ENCODE results near the gene SRPK3. TPM values are rescaled to one million over a fixed set of nuclear protein-coding genes. Genes with fewer than 3 reads are reported as not detected.
"Not testable (repeated sequence)": the region's sequence is repeated elsewhere in the genome, so short reads cannot be mapped to it uniquely, and the experiment has no call there.

Gene SRPK3
- total RNA-seq, 1 experiment from 2014 or later, result 0.05 TPM

DNA sequence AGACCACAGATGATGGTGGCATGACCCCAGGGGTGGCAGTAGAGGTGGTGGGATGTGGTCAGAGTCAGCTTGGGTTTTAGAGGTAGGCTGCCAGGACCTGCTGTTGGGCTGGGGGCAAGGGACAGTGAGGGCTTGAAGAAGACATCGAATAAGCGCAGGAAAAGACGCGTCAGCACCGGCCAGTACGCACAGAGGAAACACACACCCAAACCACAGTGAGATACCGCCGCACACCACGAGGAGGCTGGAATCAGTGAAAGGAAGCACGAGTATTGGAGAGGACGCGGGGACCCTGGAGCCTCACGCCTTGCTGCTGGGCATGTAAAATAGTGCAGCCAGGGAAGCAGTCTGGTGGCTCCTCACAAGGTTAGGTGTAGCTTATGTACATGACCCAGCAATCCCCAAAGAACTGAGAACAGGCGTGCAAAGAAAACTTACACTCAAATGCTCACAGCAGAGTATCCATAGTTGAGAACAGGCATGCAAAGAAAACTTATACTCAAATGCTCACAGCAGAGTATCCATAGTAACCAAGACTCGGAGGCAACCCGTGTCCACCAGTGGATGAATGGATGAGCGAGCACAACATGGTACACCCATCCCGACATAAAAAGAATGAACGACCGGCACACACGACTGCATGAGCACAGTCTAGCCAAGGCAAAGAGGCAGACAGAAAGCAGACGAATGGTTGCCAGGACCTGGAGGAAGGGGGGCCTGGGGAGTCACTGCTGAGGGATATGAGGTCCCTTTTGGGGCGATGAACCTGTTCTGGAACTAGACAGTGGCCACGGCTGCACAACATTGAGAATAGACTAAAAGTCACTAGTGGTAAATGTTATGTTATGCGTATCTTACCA is 36.2 kb downstream of the SRPK3 start:
- in situ Hi-C loops (cut with HindIII; ENCODE audit: low pct_unique_long_range_greater_than_20kb, low sequenced_read_pairs), result no loop called here

GRCh38 chrX:153818064-153818463 is 37.2 kb downstream of the SRPK3 start:
- DNase-seq (ENCODE audit: low read depth, low spot score); in situ Hi-C loops (cut with HindIII; ENCODE audit: low pct_unique_long_range_greater_than_20kb, low sequenced_read_pairs): not testable (repeated sequence)

More for the DNA sequence above, 36.2 kb downstream of the SRPK3 start:
- DNase-seq (ENCODE audit: low read depth, low spot score), result no peak

GRCh38 chrX:153818571-153819383 is 37.9 kb downstream of the SRPK3 start:
- no peak for DNase-seq (ENCODE audit: low read depth, low spot score)
- in situ Hi-C loops (cut with HindIII; ENCODE audit: low pct_unique_long_range_greater_than_20kb, low sequenced_read_pairs), result no loop called here

GRCh38 chrX:153819384-153820040 is 38.7 kb downstream of the SRPK3 start:
- in situ Hi-C loops (cut with HindIII; ENCODE audit: low pct_unique_long_range_greater_than_20kb, low sequenced_read_pairs), result no loop called here
- no peak for DNase-seq (ENCODE audit: low read depth, low spot score)

- no peak for DNase-seq (ENCODE audit: low read depth, low spot score)
Observed at GRCh38 chrX:153820601-153821000, 39.8 kb downstream of the SRPK3 start.

GRCh38 chrX:153821066-153821465 is 40.2 kb downstream of the SRPK3 start:
- no peak for DNase-seq (ENCODE audit: low read depth, low spot score)
- in situ Hi-C loops (cut with HindIII; ENCODE audit: low pct_unique_long_range_greater_than_20kb, low sequenced_read_pairs), result no loop called here

More at GRCh38 chrX:153820601-153821000, 39.8 kb downstream of the SRPK3 start:
- in situ Hi-C loops (cut with HindIII; ENCODE audit: low pct_unique_long_range_greater_than_20kb, low sequenced_read_pairs), result no loop called here

DNA sequence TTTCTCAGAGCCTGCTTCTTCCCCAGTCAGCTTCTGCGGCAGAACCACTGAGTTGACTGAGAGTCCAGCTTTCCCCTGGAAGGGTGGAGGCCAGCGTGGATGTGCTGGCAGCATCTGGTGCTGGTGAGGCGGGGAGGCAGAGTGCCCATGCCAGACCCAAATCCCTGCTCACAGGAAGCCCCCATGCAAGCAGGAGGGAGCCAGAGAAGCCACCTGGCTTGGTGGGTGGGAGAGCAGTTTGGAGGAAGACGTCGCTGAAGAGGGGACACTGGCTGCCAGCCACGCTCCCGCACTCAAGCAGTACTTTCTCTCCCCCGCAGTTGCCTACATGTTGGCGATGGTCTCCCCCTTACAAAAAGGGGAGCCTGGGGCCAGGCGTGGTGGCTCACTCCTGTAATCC is 43.5 kb downstream of the SRPK3 start:
- in situ Hi-C loops (cut with HindIII; ENCODE audit: low pct_unique_long_range_greater_than_20kb, low sequenced_read_pairs), result no loop called here
- no peak for DNase-seq (ENCODE audit: low read depth, low spot score)

GRCh38 chrX:153825042-153825441 is 44.2 kb downstream of the SRPK3 start:
- DNase-seq (ENCODE audit: low read depth, low spot score), result no peak
- in situ Hi-C loops (cut with HindIII; ENCODE audit: low pct_unique_long_range_greater_than_20kb, low sequenced_read_pairs), result no loop called here

DNA sequence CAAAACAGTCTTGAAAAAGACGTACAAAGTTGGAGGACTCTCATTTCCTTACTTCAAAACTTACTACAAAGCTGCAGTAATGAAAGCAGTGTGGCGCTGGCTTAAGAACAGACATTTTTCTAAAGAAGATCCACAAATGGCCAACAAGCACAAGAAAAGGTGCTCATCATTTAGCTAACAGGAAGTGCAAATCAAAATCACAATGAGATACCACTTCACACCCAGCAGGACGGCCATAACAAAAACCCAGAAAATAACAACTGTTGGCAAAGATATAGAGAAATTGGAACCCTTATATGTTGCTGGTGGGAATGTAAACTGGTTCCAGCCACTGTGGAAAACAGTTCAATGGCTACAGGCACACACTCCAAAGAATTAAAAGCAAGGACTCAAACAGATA is 46.2 kb downstream of the SRPK3 start:
- in situ Hi-C loops (cut with HindIII; ENCODE audit: low pct_unique_long_range_greater_than_20kb, low sequenced_read_pairs), result no loop called here

DNA sequence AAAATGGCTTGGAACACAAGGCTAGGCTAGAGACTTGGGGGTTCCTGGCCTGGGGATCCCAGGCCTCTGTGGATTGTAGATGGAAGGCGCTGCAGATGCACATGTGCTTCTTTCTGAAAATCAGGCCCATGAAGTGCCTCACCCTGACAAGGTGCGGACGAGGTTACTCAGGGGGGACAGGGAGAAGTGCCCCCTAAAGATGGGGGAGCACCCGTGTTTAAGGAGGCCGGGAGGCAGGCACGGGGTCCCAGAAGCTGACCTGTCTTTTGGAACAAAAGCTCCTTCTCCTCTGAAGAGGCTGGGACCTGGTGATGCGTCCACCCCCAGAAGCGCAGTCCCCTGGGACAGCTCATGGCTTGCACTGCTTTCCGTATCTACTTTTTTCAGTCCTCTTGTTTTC is 47.1 kb downstream of the SRPK3 start:
- in situ Hi-C loops (cut with HindIII; ENCODE audit: low pct_unique_long_range_greater_than_20kb, low sequenced_read_pairs), result no loop called here
- no peak for DNase-seq (ENCODE audit: low read depth, low spot score)

More for the DNA sequence above, 46.2 kb downstream of the SRPK3 start:
- DNase-seq (ENCODE audit: low read depth, low spot score), result no peak

DNA sequence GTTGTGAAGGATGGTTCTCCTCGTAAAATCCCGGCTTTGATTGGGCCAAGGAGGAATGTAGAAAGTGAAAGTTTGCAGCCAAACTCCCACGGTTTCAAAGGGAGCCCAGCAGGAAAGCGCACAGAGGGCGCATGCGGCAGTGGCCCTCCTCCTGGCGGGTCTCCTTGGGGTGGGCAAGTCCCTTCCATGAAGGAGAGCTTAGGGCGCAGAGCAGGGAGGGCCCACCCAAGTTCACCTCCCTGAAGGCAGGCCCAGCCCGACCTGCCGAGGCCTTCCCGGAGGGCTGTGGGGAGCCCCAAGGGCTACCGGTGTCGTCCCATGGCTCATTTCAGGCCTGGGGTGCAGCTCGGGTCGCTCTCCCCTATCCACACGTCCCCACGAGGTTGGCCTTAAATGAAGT is 47.5 kb downstream of the SRPK3 start:
- no peak for DNase-seq (ENCODE audit: low read depth, low spot score)
- in situ Hi-C loops (cut with HindIII; ENCODE audit: low pct_unique_long_range_greater_than_20kb, low sequenced_read_pairs), result no loop called here

DNA sequence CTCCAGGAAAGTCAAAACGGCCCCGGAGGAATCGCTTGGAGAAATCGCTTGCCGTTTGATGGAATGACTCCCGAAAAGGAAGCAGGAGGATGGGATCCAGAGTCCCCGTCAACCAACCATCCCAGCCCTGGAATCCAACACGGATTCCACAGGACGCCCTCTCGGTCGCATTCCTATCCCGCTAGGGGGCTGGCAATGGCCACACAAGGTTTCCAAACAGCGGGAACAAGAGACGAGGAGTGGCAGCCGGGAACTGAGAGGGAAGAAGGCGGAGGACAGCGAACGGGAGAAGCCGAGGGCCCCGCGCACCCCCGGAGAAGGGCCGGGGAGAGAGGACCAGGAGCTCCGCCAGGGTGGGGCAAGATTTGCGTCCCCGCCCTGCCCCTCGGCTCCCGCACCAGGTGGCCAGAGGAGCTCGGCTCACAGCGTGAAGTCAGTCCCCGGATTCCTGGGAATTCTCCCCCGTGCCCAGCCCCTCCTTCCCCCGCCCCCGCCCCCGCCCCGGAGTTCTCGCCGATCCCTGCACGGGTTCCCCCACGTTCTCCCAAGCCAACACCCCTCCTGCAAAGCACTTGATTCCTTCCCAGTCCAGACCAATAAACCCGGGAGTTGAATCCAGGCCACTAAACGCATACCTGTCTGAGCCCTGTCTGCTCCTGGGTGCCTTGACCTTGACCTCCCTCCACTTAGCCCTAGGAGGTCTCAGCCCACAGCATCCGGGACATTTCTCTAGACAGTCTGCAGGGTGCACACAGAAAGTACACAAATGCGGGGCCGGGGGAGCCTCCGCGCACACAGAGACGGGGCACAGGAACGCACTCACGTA is 48.1 kb downstream of the SRPK3 start:
- no peak for DNase-seq (ENCODE audit: low read depth, low spot score)
- in situ Hi-C loops (cut with HindIII; ENCODE audit: low pct_unique_long_range_greater_than_20kb, low sequenced_read_pairs), result no loop called here

DNA sequence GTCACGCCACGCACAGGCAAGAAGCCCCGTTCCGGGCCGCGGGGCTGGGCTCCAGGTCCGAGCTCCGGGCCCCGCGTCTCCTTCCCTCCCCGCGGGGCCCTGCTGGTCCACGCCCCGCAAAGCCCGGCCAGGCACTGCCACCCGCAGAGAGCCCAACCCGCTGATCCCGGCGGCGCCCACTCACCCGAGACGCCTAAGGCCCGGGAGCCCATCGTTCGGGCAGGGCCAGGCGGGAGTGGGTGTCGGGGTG is 48.6 kb downstream of the SRPK3 start:
- no peak for DNase-seq (ENCODE audit: low read depth, low spot score)
- in situ Hi-C loops (cut with HindIII; ENCODE audit: low pct_unique_long_range_greater_than_20kb, low sequenced_read_pairs), result no loop called here

DNA sequence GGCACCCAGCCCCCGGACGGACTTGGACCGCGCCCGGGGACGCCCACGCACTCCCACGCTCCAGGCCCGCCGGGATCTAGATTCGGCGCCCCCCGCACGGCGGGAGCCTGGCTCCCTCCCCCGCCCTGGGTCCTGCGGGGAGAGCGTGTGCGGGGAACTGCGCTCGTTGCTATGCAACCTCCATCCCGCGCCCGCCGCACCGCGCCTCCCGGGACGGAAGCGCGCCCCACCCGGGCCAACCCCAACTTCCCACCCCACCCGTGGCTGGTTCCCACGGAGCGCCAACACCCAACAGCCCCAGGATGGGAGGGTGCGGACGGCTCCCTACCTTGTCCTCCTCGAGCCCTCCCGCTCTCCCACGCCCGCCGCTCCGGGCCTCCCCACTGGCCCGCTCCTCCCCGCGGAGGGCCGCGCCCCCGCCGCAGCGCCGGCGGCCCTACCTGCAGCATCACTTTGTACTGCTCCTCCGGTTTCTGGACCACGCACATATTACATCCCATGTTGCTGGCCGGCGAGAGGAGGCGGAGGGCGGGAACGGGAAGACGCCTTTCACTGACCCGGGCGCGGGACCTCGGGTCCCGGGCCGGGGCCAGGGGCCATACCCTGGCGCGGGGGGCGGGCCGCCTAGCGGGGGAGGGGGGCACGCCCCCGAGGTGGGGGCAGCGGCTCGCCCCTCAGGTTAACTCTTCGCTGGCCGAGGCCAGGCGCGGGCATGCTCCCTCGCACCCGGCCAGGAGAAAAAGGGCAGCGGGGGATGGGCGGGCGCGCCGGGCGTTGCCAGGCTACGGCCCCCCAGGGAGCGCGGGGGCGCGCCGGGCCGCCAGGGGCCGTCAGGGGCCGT is 49.2 kb downstream of the SRPK3 start, which contains the start of gene PDZD4:
Gene PDZD4 (minus strand): TSS at position 746 of the 841 bp plus-strand sequence. CDS start 246 bp downstream, at position 500.
- in situ Hi-C loops (cut with HindIII; ENCODE audit: low pct_unique_long_range_greater_than_20kb, low sequenced_read_pairs), result no loop called here
- DNase-seq (ENCODE audit: low read depth, low spot score), result no peak

DNA sequence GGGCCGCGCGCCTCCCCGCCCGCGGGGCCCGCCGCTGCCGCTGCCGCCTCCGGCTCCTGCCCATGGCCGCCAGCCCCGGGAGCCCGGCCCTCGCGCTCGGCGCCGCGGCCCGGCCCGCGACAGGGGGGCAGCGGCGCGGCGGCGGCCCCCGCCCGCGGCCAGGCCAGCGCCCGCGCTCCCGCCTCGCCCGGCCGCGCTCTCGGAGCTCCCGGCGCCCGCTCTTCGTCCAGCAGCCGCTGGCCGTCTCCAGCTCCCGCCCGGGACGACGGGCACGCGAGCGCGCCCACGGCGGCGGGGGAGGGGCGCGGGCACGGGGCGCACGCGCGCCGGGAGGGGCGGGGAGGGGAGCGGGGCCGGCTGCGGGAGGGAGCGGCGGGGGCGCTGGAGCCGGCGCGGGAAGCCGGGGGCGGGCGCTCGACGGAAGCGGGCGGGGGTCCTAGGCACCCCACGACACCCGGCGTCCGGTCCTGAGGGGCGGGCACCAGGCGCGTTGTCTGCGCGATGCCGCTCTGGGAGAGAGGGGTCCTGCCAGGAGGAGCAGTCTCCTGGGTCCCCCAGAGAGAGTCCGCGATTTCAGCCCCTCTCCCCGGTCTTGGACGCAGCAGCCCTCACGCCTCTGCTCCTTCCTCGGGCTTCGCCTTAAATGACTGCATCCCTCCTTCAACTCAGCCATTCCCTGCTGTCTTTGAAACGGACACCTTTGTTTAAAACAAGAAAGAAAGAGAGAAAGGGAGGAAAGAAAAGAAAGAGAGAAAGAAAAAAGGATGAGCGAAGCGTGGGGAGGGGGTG is 50.0 kb downstream of the SRPK3 start:
- DNase-seq (ENCODE audit: low read depth, low spot score), result no peak
- in situ Hi-C loops (cut with HindIII; ENCODE audit: low pct_unique_long_range_greater_than_20kb, low sequenced_read_pairs), result no loop called here
